Ovary (tissue), 3 donors: ENCODE results near the gene GRIK4.

ENCODE experiments used
- EP300 ChIP-seq: sonication (generic); formaldehyde crosslinking; IDR thresholded peaks from one replicate; pipeline ENCODE4 v1.6.1; 2017; ENCODE audit warnings: antibody characterized with exemption
- TF ChIP-seq, protein P1 (sequence below), 3 donors: fragments of 450-650 bp in 2 of 3; fragments of 200-600 bp in 1 of 3; IDR thresholded peaks; one replicate each; pipeline versions ENCODE4 v1.5.1 to v1.8.0; 2016 to 2022; ENCODE audit warnings: antibody characterized with exemption in 3 of 3, mild to moderate bottlenecking in 1 of 3
- donor health status: DM: no; HTN: no; CAD: no.

DNA sequence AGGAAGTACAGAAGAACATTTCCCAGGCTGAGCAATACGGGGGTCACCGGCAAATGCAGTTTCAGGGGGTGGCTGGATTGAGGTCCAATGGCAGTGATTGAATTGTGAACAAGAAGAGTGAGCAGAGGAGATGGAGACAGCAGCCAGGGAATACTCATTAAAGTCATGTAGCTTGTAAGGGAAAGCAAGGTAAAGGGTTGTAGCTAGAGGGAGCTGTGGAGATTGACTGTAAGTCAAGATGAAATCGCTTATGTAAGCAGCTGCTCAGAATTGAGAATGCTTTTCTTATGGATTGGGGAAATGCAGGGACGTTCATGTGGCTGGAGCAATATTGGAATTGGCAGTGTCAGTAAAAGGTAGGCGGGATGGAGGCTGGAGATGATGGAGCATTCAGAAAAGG lies 401.0 kb downstream of the GRIK4 start:
- TF ChIP-seq, protein P1, sequence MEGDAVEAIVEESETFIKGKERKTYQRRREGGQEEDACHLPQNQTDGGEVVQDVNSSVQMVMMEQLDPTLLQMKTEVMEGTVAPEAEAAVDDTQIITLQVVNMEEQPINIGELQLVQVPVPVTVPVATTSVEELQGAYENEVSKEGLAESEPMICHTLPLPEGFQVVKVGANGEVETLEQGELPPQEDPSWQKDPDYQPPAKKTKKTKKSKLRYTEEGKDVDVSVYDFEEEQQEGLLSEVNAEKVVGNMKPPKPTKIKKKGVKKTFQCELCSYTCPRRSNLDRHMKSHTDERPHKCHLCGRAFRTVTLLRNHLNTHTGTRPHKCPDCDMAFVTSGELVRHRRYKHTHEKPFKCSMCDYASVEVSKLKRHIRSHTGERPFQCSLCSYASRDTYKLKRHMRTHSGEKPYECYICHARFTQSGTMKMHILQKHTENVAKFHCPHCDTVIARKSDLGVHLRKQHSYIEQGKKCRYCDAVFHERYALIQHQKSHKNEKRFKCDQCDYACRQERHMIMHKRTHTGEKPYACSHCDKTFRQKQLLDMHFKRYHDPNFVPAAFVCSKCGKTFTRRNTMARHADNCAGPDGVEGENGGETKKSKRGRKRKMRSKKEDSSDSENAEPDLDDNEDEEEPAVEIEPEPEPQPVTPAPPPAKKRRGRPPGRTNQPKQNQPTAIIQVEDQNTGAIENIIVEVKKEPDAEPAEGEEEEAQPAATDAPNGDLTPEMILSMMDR (IDR thresholded peaks at IDR 0.05) = no peak
- TF ChIP-seq EP300 = no peak
